ENCODE measurements around the gene AASDHPPT. TPM values are rescaled to one million over a fixed set of nuclear protein-coding genes. Genes with fewer than 3 reads are reported as not detected.
"Not testable (repeated sequence)": the region's sequence is repeated elsewhere in the genome, so short reads cannot be mapped to it uniquely, and the experiment has no call there.

Gene AASDHPPT
- 10 to 100 TPM; 25.0 to 64.1 (median 36.1) TPM for polyA plus RNA-seq

DNA sequence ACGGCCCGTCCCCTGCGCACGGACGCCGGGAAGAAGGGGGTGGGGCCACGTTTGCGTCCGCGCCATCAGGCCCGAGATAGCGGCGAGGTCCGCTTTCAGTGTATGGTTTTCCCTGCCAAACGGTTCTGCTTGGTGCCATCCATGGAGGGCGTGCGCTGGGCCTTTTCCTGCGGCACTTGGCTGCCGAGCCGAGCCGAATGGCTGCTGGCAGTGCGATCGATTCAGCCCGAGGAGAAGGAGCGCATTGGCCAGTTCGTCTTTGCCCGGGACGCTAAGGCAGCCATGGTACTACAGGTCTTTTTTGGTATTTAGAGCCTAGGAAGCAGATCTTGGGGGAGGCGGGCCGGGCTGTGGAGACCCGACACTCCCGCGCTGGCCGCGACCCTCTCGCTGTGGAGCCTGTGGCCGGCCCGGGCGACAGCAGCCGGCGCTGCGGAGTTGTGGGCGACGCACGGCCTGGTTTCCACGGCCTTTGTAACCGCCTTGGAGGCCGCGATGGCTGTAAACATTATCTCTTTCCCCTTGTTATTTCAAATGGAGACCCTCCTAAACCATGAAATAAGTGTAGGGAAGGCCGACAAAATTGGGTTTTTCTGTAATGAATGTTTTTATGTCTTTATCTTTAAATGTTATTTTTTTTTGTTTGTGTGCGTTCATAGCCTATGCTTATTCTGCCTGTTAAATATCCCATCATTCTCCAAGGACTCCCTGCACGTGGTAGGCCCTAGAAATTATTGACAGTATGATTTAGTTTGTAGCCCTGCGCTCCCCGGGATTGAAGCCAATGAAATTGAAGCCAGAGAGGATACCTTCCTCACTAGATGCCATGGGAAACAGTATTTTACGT is at the start of gene AASDHPPT:
Gene AASDHPPT, plus strand, starts transcription at position 54 of the 847 bp plus-strand sequence. Its CDS starts 49 bp downstream, at position 103.
- DNase-seq: no peak
- Mint-ChIP-seq H3K4me3 (peak within 1 kb of the TSS; percentile 98 to 99 (median 99)), H3K27ac (peak within 1 kb of the TSS; percentile 92 to 99 (median 99)), H3K9me3 (no peaks in the 10 kb centered on the region), H3K36me3 (peaks cover 0 to 27% (median 7%) of the 10 kb centered on the region in 3 donors), H3K4me1 (peaks cover 49 to 75% of the 10 kb centered on the region in 2 donors), H3K27me3 (ENCODE audit: low read depth in 3 of 3) (peaks cover 9 to 11% (median 10%) of the 10 kb centered on the region in 3 donors)

DNA sequence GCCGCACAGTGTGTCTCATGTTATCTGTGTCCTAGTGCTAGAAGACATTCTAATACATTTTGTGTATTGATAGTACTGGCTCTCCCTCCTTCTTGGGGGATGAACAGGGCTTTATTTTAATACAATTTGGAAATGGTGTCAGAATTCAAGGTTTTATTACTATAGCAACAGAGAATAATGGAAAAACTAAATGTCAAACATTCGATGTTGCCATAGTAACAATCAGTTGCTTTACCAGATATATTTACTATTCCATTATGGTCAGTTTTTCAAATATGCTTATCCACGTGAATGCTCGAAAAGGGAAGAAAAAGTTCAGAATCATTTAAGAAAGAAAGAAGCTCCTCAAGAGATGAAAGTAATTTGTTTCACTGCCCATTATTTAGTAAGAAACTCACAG is 46.9 kb upstream of the AASDHPPT start:
- peaks cover 6 to 24% (median 14%) of the 10 kb centered on the region in 3 donors for H3K27me3 Mint-ChIP-seq (ENCODE audit: low read depth in 3 of 3)
- no peaks in the 10 kb centered on the region for H3K4me1 Mint-ChIP-seq
- H3K27ac Mint-ChIP-seq: no peak overlapping the region
- H3K4me3 Mint-ChIP-seq: no peak overlapping the region
- peaks cover 0 to 2% (median 0%) of the 10 kb centered on the region in 6 donors for H3K9me3 Mint-ChIP-seq
- no peaks in the 10 kb centered on the region for H3K36me3 Mint-ChIP-seq
- DNase-seq: no peak

GRCh38 chr11:106031202-106031810 is 46.2 kb upstream of the AASDHPPT start:
- DNase-seq: no peak
- no peak overlapping the region for H3K27ac Mint-ChIP-seq
- peaks cover 6 to 19% (median 14%) of the 10 kb centered on the region in 3 donors for H3K27me3 Mint-ChIP-seq (ENCODE audit: low read depth in 3 of 3)
- no peaks in the 10 kb centered on the region for H3K4me1 Mint-ChIP-seq
- H3K9me3 Mint-ChIP-seq: peaks cover 0 to 2% (median 0%) of the 10 kb centered on the region in 6 donors
- H3K36me3 Mint-ChIP-seq: no peaks in the 10 kb centered on the region
- no peak overlapping the region for H3K4me3 Mint-ChIP-seq

GRCh38 chr11:106031936-106032335 is 45.5 kb upstream of the AASDHPPT start:
- Mint-ChIP-seq H3K27ac (no peak overlapping the region), H3K27me3 (ENCODE audit: low read depth in 3 of 3) (peaks cover 4 to 16% (median 14%) of the 10 kb centered on the region in 3 donors), H3K4me3 (no peak overlapping the region), H3K9me3 (peaks cover 0 to 2% (median 0%) of the 10 kb centered on the region in 6 donors), H3K36me3 (no peaks in the 10 kb centered on the region), H3K4me1 (no peaks in the 10 kb centered on the region)
- DNase-seq: no peak

DNA sequence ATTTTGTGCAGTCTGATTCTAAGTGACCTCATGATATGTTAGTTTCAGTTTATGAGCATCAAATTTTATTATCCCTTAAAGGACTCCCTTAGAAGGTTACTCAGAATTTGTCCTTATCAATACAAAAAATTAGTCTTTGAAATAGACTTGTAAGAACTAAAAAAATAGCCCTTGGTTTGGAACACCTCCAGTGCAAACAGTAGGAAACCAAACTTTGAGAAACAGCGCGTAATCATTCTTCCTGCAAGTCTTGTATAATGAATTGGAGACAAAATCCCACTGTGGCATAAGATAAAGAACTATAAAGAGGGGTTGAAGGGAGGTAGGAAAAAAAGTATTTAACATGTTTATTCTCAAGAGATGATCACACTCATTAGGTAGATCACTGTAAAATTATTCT is 44.6 kb upstream of the AASDHPPT start:
- no peak for DNase-seq
- no peak overlapping the region for H3K27ac Mint-ChIP-seq
- H3K27me3 Mint-ChIP-seq (ENCODE audit: low read depth in 3 of 3): peaks cover 3 to 13% (median 12%) of the 10 kb centered on the region in 3 donors
- H3K9me3 Mint-ChIP-seq: peaks cover 0 to 2% (median 0%) of the 10 kb centered on the region in 6 donors
- no peak overlapping the region for H3K4me3 Mint-ChIP-seq
- no peaks in the 10 kb centered on the region for H3K36me3 Mint-ChIP-seq
- H3K4me1 Mint-ChIP-seq: no peaks in the 10 kb centered on the region

DNA sequence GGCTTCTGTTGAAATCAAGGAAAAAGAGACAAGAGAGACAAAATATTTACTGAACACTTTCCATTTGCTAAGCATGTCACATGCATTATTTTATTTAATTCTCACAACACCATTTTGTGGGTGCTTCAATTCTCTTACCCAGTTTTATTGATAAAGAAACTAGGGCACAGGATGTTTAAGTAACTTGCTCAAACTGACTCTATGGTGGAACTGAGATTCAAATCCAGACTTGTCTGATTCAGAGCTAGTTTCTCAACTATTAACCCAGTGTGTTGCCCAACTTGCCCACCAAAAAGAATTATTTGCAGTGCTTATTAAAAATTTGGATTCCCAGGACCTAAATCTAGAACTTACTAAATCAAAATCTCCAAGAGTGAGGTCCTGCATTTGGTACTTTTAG is 33.9 kb upstream of the AASDHPPT start:
- no peaks in the 10 kb centered on the region for H3K9me3 Mint-ChIP-seq
- H3K27me3 Mint-ChIP-seq (ENCODE audit: low read depth in 3 of 3): peaks cover 0 to 13% (median 5%) of the 10 kb centered on the region in 3 donors
- no peaks in the 10 kb centered on the region for H3K36me3 Mint-ChIP-seq
- H3K4me1 Mint-ChIP-seq: no peaks in the 10 kb centered on the region
- H3K27ac Mint-ChIP-seq: no peak overlapping the region
- H3K4me3 Mint-ChIP-seq: no peak overlapping the region
- DNase-seq: no peak

DNA sequence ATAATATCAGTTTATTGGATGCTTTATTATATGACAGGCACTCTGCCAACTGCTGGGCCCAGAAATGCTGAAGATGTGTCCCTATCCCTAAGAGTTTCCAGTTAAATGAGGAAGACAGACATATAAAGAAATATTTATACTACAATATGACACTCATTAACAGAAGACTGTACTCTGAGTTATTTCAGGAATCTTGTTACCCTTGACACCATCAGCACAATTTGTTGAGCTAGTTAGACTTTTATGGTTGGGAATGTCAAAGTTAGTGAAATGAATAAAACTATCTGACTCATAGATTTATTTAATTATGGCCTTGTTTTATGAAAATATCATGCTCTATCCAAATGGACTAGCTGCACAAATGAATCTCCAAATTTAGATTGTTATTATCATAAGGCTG is 29.8 kb upstream of the AASDHPPT start:
- Mint-ChIP-seq H3K4me3 (no peak overlapping the region), H3K27me3 (ENCODE audit: low read depth in 3 of 3) (peaks cover 0 to 10% (median 2%) of the 10 kb centered on the region in 3 donors), H3K27ac (no peak overlapping the region), H3K4me1 (no peaks in the 10 kb centered on the region), H3K36me3 (no peaks in the 10 kb centered on the region), H3K9me3 (no peaks in the 10 kb centered on the region)
- no peak for DNase-seq

DNA sequence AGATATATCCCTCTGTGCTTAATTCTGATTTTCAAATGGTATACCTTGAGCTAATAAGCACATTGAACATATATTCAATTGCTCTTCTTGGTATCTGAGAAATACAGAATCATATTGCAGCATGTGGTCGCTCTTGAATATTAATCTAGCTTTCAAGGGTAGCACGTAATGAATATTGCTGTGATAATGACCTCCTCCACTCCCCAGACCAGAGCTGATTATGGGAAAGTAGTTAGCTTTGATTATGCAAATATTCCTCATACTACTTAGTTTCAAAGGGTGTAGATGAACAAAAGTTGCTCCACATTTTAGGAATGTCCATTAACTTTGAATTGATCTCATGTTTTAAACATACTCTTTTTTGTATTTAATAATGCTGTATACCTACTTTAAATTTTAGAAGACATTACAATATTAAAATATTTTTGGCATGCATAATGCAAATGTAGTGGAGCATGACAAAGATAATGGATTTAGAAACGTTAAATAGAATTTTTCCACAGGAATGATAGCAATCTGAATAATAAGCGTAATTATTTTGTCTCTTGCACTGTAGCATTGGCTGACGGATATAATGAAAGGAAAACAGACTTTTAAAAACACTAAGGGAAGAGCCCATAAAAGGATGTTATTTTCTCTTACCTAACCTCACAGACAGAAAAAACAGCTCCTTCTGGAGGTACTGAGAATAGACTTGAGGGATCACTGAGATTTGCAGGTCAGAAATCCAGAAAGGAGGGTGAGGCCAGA is 27.6 kb upstream of the AASDHPPT start:
- no peak overlapping the region for H3K4me3 Mint-ChIP-seq
- H3K27ac Mint-ChIP-seq: no peak overlapping the region
- H3K27me3 Mint-ChIP-seq (ENCODE audit: low read depth in 3 of 3): peaks cover 0 to 6% (median 2%) of the 10 kb centered on the region in 3 donors
- H3K36me3 Mint-ChIP-seq: peaks cover 5 to 8% (median 6%) of the 10 kb centered on the region in 3 donors
- H3K9me3 Mint-ChIP-seq: no peaks in the 10 kb centered on the region
- DNase-seq: no peak
- no peaks in the 10 kb centered on the region for H3K4me1 Mint-ChIP-seq

DNA sequence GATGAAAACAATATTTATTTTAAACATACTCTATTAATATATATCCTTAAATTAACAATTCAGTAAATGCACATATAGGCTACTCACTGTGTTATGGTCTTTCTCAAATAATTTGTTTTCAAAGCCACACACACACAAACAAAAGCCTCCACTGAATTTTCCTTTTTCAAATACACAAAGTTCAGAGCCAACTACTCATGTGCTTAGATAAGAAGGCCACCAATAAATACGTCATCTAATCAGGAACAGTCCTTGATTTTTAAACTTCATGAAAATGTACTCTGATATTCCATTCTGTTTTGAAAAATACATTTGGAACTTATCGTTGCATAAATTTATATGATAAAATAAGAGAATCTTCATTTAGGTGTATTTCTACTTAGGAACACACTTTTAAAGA is 26.4 kb upstream of the AASDHPPT start:
- no peak overlapping the region for H3K4me3 Mint-ChIP-seq
- peaks cover 0 to 3% (median 2%) of the 10 kb centered on the region in 3 donors for H3K27me3 Mint-ChIP-seq (ENCODE audit: low read depth in 3 of 3)
- H3K4me1 Mint-ChIP-seq: no peaks in the 10 kb centered on the region
- H3K27ac Mint-ChIP-seq: no peak overlapping the region
- peaks cover 5 to 12% (median 6%) of the 10 kb centered on the region in 3 donors for H3K36me3 Mint-ChIP-seq
- no peaks in the 10 kb centered on the region for H3K9me3 Mint-ChIP-seq
- no peak for DNase-seq

DNA sequence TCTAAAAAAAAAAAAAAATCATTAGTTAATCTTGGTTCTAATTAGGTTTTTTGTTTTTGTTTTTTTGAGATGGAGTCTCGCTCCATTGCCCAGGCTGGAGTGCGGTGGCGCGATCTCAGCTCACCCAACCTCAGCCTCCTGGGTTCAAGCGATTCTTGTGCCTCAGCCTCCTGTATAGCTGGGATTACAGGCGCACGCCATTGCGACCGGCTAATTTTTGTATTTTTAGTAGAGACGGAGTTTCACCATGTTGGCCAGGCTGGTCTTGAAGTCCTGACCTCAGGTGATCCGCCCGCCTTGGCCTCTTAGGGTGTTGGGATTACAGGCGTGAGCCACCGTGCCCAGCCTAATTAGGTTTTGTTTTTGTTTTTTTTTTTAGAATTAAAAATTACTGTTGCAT is 19.1 kb upstream of the AASDHPPT start:
- H3K4me1 Mint-ChIP-seq: peaks cover 18 to 29% of the 10 kb centered on the region in 2 donors
- not testable (repeated sequence) for H3K4me3 Mint-ChIP-seq; H3K27me3 Mint-ChIP-seq (ENCODE audit: low read depth in 3 of 3); DNase-seq; H3K27ac Mint-ChIP-seq; H3K9me3 Mint-ChIP-seq
- H3K36me3 Mint-ChIP-seq: peaks cover 14 to 24% (median 21%) of the 10 kb centered on the region in 3 donors

DNA sequence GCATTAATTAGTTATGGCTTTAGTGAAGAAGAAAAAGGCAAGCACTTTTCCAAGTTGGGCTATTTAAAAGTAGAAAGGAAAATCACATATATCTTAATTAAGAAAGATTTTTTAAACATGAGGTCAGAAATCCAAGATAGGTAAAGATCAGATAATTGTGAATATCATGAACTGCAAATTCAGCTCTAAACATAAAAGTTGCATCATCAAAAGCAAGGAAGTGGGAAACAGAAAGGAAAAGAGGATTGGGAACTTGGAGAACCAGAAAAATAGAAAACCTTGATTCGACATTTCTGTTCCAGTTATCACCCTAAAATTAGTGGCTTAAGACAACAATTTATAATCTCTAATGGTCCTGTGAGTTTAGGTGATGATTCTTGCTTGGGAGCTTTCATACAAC is 17.8 kb upstream of the AASDHPPT start:
- H3K27me3 Mint-ChIP-seq (ENCODE audit: low read depth in 3 of 3): peaks cover 0 to 1% (median 0%) of the 10 kb centered on the region in 3 donors
- H3K27ac Mint-ChIP-seq: no peak overlapping the region
- peaks cover 11 to 18% (median 17%) of the 10 kb centered on the region in 3 donors for H3K36me3 Mint-ChIP-seq
- no peak overlapping the region for H3K4me3 Mint-ChIP-seq
- H3K9me3 Mint-ChIP-seq: no peaks in the 10 kb centered on the region
- no peak for DNase-seq
- H3K4me1 Mint-ChIP-seq: peaks cover 18 to 29% of the 10 kb centered on the region in 2 donors

DNA sequence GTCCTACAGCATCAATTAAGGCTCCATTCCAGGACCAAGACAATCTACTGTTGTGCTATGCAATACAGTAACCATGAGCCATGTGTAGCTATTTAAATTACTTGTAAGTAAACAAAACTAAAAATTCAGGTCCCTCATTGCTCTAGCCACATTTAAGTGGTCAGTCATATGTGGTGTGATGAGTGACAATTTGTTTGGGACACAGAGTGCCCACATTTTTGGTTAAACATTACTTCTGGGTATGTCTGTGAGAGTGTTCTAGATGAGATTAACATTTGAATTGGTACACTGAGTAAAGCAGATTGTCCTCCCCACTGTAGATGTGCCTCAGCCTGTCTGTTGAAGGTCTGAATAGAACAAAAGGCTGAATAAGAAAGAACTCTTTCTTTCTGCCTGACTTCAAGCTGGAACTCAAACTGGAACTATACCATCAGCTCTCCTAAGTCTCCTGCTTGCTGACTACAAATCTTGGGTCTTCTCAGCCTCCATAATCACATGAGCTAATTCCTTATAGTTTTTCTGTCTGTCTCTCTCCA is 16.1 kb upstream of the AASDHPPT start:
- Mint-ChIP-seq H3K27me3 (ENCODE audit: low read depth in 3 of 3) (peaks cover 0 to 1% (median 0%) of the 10 kb centered on the region in 3 donors), H3K27ac (peak overlapping the region in 3 of 6 donors; percentile 25 to 79 (median 65)), H3K9me3 (no peaks in the 10 kb centered on the region)

More for the DNA sequence above, 16.1 kb upstream of the AASDHPPT start:
- Mint-ChIP-seq H3K4me3 (peak overlapping the region in 1 of 5 donors; percentile 42), H3K36me3 (peaks cover 11 to 24% (median 14%) of the 10 kb centered on the region in 3 donors), H3K4me1 (peaks cover 18 to 29% of the 10 kb centered on the region in 2 donors)
- DNase-seq: no peak

Data from immature natural killer cell (primary cell).